GM13976 (cell line): ENCODE data around the gene CDAN1.

Source experiments
- DNase-seq: peaks from one replicate; pipeline ENCODE4 v3.0.0; 2012; ENCODE audit warnings: low spot score
- CTCF ChIP-seq: IDR thresholded peaks from 2 replicates; pipeline ENCODE4 v1.5.1; 2012; ENCODE audit warnings: borderline replicate concordance, mild to moderate bottlenecking; ENCODE audit not compliant: insufficient read depth; ENCODE audit errors: extremely low read depth, missing control alignments, control extremely low read depth
- in situ Hi-C: fragments of 300-500 bp; cut with MboI; formaldehyde crosslinking; loops from one replicate; pipeline ENCODE4 v1.12.0; 2022; ENCODE audit warnings: low sequenced_read_pairs, mixed read lengths, inconsistent platforms; ENCODE audit not compliant: unreplicated experiment

CDAN1 gene

GRCh38 chr15:42723068-42723467, 13.9 kb downstream of the CDAN1 start:
- no peak for DNase-seq
- in situ Hi-C loops = no loop called here
- no peak for TF ChIP-seq CTCF

- in situ Hi-C loops = no loop called here
- no peak for TF ChIP-seq CTCF
- DNase-seq = no peak
Observed at GRCh38 chr15:42721916-42722315, 15.0 kb downstream of the CDAN1 start.

- no peak for DNase-seq
- TF ChIP-seq CTCF = no peak
- in situ Hi-C loops = no loop called here
Observed at GRCh38 chr15:42721016-42721415, 15.9 kb downstream of the CDAN1 start.

DNA sequence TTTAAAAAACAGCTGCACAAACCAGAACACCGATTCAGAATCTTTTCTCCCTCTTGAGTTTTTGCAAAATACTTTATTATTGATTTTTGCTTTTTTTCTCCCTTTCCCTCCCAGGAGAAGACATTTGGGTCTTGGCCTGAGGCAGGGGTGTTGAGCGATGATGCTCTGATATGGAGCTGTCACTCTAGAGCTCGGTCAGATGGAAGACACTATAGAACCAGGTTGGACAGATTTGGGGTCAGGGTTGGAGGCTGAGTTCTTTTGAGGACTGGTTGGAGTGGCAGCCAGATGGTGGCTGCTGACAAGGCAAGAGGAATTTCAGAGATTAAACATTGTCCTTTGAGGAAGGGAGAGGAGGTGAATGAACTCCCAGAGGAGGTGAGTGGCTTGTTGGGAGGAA, 16.9 kb downstream of the CDAN1 start:
- in situ Hi-C loops = no loop called here
- TF ChIP-seq CTCF = no peak
- DNase-seq = no peak

GRCh38 chr15:42719043-42719442, 17.9 kb downstream of the CDAN1 start:
- in situ Hi-C loops = no loop called here
- TF ChIP-seq CTCF = no peak
- DNase-seq = no peak

DNA sequence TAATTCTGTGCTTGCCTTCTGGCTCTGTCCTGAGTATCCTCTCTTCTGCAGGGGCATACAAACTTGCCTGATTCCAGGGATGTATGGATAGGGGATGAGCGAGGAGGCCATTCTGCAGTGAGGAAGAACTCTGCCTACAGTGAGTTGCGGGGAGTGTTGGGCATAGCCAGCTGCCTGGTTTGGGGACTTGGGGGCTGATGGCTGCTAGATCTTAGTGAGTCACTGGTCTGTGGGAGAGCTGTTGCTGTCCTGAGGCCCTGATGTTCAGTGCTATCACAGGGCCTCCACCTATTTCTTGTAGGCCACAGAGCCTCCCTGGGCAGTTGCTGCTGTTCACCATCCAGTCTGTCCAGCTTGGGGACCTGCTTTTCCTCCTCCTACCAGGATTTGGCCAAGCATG, 20.3 kb downstream of the CDAN1 start:
- DNase-seq = no peak
- in situ Hi-C loops = no loop called here
- no peak for TF ChIP-seq CTCF

DNA sequence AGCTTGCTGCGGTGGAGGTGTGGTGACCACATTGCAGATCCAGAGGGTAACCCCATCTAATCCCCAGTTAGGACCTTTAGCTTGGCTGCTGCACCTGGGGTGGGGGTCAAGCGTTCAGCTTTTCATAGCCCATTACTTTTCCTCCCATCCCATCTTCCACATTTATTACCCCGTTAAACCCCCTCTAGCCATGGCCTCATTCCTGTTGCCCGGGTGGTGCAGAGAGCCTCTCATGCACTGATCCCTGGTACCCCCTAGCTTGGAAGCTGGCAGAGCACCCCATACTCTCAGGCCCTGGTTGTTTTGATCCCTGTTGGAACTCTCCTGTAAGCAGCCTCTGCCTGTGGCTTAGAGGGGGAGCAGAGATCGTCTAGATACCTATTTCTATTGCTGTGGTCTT, 20.8 kb downstream of the CDAN1 start:
- DNase-seq = no peak
- no peak for TF ChIP-seq CTCF
- in situ Hi-C loops = no loop called here
